T follicular helper cell (primary cell): ENCODE data around the gene ATF6.
"Not testable (repeated sequence)": the region's sequence is repeated elsewhere in the genome, so short reads cannot be mapped to it uniquely, and the experiment has no call there.

ENCODE experiments used
- DNase-seq: peaks from one replicate; pipeline ENCODE4 v3.0.0-alpha.2; 2020; ENCODE audit warnings: low read depth

Gene ATF6

GRCh38 chr1:161779393-161779792, 13.3 kb downstream of the ATF6 start:
- DNase-seq, result no peak

- DNase-seq, result no peak
Measured at GRCh38 chr1:161781995-161782394, 15.9 kb downstream of the ATF6 start.

GRCh38 chr1:161782886-161783285, 16.8 kb downstream of the ATF6 start:
- DNase-seq, result no peak

GRCh38 chr1:161784968-161785367, 18.8 kb downstream of the ATF6 start:
- no peak for DNase-seq

GRCh38 chr1:161787355-161787754, 21.2 kb downstream of the ATF6 start:
- DNase-seq, result no peak

GRCh38 chr1:161790587-161791317, 24.6 kb downstream of the ATF6 start:
- DNase-seq, result no peak

GRCh38 chr1:161791904-161792655, 26.0 kb downstream of the ATF6 start:
- DNase-seq, result no peak

GRCh38 chr1:161792740-161793139, 26.6 kb downstream of the ATF6 start:
- DNase-seq, result no peak

- DNase-seq, result no peak
Measured at GRCh38 chr1:161799792-161800191, 33.7 kb downstream of the ATF6 start.

- DNase-seq, result no peak
Measured at GRCh38 chr1:161801955-161802354, 35.8 kb downstream of the ATF6 start.

GRCh38 chr1:161803181-161803580, 37.1 kb downstream of the ATF6 start:
- DNase-seq, result no peak

GRCh38 chr1:161805399-161806197, 39.5 kb downstream of the ATF6 start:
- no peak for DNase-seq

- not testable (repeated sequence) for DNase-seq
Measured at GRCh38 chr1:161809202-161809601, 43.1 kb downstream of the ATF6 start.

GRCh38 chr1:161809656-161810055, 43.5 kb downstream of the ATF6 start:
- DNase-seq, result not testable (repeated sequence)

GRCh38 chr1:161810780-161811179, 44.7 kb downstream of the ATF6 start:
- no peak for DNase-seq

- DNase-seq, result no peak
Measured at GRCh38 chr1:161816201-161816600, 50.1 kb downstream of the ATF6 start.

- DNase-seq, result no peak
Measured at GRCh38 chr1:161817176-161817730, 51.1 kb downstream of the ATF6 start.

GRCh38 chr1:161820914-161821313, 54.8 kb downstream of the ATF6 start:
- no peak for DNase-seq

GRCh38 chr1:161824618-161825017, 58.5 kb downstream of the ATF6 start:
- no peak for DNase-seq

GRCh38 chr1:161825831-161826230, 59.7 kb downstream of the ATF6 start:
- DNase-seq, result no peak

- DNase-seq, result no peak
Measured at GRCh38 chr1:161826478-161826877, 60.4 kb downstream of the ATF6 start.

- no peak for DNase-seq
Measured at GRCh38 chr1:161827786-161828185, 61.7 kb downstream of the ATF6 start.
